ENCODE results near the gene FOXP1.

Gene FOXP1

DNA sequence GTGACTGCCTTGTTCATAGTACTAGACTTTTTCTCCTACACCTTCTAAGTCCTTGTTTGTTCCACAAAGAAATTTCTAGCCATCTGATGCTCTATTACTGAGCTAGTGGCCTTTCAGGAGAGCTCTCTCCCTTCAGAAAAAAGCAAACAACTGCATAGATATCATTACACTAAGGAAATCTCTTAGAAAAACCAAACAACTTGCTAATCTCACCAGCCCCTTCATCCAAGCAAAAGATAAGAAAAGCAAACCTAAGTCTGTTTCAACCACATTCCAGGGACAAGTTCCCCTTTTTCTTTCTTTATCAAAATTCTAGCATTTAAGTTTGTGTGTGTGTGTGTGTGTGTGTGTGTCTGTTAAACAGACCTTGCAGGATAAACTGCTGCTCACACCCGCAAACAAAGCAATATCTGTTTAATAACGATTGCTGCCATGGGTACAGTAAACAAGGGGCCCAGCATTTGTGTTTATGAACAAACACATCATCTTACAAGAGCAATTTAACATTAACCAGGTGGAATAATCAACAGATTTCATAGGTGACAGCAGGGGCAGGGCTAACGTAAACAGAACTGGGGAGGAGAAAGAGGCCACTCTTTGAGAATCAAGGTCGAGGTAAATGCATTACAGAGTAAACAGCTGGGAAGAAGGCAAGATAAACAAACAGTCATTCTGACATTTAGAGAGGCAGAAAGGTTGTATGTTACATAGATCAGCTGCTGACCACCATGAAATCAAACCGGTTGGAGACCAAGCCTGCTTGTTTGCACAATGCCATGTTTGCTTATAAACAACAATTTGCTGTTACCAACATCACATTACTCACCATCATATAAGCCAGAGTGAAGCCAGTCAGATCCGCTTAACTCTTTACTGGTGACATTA, 375.1 kb downstream of the FOXP1 start:
- no peak for DNase-seq (ENCODE audit: low read depth)

DNA sequence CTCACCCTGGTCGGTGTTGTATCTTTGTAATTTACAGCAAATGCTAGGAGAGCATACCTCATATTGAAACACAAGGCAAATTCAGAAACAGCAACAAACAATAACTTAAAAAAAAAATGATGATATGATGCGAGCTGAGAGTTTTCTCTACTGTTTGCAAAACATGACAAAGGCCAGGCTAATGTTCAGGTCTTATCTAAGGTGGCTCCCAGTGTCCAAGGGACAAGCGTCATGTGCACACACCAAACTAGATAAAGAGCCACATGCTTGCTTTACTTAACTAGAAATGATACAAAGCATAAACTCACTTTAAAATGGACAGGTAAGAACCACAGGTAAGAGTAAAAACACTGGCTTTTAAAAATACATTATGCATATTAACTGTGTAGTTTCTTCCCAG, 375.9 kb downstream of the FOXP1 start:
- DNase-seq (ENCODE audit: low read depth): no peak

DNA sequence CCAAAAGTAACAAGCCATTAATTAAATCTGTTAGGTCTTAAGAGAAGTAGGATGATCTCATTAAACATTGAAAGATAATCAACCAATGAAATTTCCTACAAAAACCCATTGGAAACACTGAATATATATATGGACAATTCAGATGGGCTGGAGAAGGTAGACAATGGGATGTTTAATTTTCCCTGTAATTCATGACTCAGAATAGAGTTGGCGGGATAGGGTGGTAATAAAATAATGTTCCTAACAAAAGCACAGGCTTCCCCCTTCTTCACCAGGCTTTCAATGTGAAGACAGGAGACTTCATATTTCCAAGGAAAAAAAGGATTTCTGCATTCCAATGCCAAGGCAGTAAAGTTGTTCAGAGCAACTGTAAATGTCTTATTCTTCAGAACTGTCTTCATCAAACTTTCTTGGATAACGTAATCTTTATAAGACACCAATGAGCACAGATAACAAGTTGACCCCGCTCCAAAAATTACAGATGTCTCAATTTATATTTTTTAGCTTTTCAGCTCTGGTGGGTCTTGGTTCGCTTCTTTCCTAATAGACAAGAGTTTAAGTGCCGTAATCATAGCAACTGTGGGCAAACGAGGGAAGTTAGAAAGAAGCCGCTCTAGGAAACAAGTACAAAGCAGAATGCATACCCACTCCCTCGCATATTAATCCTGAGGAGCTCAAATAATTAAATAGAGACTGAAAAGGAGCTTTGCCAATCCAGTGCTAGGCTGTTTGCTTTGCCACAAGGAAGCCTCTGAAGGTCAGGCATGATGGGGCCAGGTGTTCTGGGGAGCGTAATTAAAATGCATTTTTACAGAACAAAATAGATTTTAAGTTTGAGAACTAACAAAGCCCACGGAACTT, 377.0 kb downstream of the FOXP1 start:
- DNase-seq (ENCODE audit: low read depth): no peak

DNA sequence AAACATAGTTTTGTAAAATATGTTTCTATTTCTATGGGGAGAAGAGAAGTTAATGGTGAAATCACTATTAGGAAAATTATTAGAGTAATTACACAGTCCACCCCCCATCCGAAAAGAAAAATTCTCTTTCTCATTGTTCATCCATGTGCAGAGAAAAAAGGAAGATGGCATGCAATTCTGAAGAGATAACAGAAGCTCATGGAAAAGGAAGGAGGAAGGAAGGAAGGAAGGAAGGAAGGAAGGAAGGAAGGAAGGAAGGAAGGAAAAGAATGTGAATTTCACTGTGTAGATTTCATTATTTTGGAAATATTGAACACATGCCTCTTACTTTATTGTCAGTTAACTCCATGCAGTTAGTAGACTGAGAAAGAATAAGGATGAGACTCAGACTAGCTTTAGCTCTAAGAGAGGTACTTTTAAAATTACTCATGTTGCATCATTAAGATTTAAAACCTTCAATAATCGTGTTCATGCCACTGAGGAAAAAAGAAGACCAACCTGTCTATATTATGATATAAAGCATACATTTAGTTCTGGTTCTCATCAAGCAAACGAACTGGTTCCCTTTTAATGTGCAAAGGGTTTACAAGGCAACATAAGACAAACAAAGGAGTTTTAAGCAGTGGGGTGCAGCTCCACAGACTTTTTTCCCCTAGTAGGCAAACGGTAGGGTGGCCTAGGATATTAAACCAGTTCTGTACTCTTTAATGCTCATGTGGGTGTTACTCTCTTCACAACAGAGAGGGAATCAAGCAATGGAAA, 379.6 kb downstream of the FOXP1 start:
- DNase-seq (ENCODE audit: low read depth): no peak

GRCh38 chr3:71202848-71203533, 380.5 kb downstream of the FOXP1 start:
- DNase-seq (ENCODE audit: low read depth): no peak

- DNase-seq (ENCODE audit: low read depth): no peak
Measured at GRCh38 chr3:71201939-71202338, 381.6 kb downstream of the FOXP1 start.

DNA sequence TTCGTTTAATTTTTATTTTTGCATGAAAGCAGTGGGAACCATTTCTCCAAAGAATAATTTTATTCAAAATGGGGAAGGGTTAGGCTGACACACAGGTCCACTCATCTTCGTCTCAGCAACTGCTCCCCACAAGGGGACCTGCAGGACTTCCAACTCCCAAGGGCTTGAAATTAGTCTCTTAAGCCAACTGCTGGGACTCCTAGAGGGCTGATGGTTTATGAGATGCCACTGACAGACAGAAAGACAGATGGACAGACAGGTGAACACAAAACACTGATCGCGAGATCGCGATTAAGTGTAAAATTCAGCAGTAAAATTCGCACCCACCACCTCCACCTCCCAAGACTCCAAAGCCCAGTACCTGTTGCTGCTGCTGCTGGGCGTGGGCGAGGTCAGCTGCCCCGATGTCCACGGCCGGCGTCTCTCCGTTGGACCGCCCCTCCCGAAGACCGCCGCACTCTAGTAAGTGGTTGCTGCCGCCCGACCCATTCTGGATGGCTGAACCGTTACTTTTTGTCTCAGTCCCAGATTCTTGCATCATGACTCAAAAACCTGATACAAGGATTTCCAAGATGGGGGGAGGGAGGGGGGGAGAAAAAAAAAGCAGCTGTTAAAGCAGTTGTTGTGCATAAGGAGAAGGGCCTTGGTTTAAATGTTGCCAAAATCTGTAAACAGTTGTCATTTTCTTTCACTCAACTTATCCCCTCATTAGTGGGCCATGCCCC, 385.5 kb downstream of the FOXP1 start:
- no peak for DNase-seq (ENCODE audit: low read depth)

- DNase-seq (ENCODE audit: low read depth): no peak
Measured at GRCh38 chr3:71195492-71195891, 388.0 kb downstream of the FOXP1 start.

DNA sequence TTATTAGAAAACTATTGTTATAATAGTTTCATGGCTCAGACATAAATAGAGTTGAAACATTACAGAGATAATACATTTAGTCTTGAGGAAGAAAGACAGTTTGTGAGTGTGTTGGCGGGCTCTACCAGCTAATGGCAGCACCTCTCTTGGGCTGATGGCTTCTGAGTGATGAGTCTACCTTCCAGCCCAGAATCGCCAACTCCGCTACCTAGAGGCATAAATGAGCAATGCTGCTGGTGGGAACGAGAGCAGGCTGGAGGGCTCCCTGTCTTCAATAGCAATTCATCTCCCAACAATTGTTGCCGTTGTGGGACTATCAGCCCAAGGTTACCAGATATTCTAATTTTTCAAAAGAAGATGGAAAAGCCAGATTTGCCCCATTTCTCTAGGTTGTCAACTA, 388.7 kb downstream of the FOXP1 start:
- no peak for DNase-seq (ENCODE audit: low read depth)

DNA sequence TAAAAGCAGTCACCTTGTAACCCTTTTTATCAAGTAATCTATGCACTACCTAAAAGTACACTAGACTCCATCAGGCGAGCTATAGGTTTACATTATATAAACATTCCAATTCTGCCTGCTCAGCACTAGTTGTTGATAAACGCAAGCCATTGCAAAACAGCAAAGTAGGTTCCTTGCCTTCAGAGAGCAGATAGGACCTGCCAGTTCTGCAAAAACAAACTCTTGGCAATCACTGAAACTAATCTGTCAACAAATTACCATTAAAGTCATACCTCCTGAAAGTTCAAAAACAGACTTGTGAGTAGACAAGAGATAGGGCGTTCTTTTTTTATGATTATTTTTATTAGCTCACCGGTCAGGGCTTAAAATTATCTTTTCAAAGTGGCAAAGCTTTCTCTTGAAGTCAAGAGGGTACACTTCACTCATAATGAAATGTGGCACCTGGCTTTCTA, 392.5 kb downstream of the FOXP1 start:
- DNase-seq (ENCODE audit: low read depth): no peak

DNA sequence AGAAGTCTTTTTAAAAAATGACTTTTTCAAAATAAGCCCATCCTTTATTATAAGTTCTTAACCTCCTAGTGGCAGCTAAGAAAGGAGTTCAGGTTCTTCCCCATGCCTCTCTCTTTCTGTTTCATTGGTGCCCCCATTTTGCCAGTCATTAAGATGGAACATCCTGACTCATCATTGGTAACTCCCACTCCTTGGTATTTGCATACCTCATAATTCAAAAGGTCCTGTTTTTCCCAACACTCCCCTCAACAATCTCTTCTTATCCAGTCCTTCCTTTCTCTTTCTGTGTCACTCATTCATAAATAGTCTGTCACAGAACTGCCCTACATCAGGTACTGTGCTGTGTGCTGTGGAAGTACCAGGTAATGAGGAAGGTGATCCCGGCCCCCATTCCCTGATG, 394.0 kb downstream of the FOXP1 start:
- no peak for DNase-seq (ENCODE audit: low read depth)

- DNase-seq (ENCODE audit: low read depth): no peak
Measured at GRCh38 chr3:71187715-71188114, 395.8 kb downstream of the FOXP1 start.

- no peak for DNase-seq (ENCODE audit: low read depth)
Measured at GRCh38 chr3:71186801-71187200, 396.7 kb downstream of the FOXP1 start.

- DNase-seq (ENCODE audit: low read depth): no peak
Measured at GRCh38 chr3:71185733-71186455, 397.6 kb downstream of the FOXP1 start.

DNA sequence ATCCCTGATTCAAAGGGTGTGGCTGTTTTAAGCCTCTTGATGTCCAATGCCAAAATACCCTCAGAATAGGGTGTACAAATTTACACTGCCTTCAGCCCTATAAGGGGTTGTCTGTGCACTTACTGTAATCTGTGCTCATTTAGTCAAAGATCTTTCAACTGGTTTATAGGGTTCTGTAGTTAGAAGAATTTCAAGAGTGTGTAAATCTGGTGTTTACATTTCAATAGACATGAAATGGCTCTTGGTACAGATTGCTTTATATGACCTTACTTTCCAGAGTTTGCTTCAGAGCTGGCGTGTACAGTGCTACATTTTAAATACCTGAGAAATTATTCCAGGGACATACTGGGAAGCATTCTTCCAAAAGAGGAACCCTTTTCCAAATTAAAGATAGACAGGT, 399.3 kb downstream of the FOXP1 start:
- DNase-seq (ENCODE audit: low read depth): no peak

DNA sequence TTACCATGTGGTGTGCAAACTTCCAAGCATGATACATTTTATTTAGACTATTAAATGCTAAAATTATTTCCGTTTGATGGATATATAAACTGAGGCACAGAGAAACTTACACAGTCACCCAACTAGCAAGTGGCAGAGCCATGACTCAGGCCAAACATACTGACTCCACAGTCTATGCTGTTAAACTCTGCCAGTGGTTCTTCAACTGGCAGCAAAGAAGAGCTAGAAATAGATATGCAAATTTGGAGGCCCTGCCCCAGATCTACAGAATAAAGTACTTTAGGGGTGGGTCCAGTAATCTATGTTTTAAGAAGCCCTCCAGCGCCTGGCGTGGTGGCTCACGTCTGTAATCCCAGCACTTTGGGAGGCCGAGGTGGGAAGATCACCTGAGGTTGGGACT, 400.0 kb downstream of the FOXP1 start:
- DNase-seq (ENCODE audit: low read depth): no peak

GRCh38 chr3:71180524-71180923, 403.0 kb downstream of the FOXP1 start:
- no peak for DNase-seq (ENCODE audit: low read depth)

DNA sequence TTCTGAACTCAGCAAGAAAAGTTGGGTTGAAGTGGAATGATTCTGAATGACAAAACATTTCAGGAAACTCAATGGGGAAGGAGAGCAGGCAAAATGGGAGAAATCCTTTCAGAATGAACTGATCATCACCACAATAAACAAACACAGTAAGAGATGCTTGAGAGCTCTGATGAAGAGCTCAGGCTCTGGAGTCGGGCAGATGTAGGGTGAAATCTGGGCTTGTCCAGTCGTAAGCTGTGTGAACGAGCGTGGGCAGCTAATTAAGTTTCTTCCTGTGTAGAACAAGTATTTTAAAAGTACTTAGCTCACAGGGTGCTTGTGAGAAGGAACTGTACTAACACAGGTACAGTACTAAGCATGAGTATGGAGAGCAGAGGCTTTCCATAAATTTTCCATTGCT, 406.2 kb downstream of the FOXP1 start:
- DNase-seq (ENCODE audit: low read depth): no peak

DNA sequence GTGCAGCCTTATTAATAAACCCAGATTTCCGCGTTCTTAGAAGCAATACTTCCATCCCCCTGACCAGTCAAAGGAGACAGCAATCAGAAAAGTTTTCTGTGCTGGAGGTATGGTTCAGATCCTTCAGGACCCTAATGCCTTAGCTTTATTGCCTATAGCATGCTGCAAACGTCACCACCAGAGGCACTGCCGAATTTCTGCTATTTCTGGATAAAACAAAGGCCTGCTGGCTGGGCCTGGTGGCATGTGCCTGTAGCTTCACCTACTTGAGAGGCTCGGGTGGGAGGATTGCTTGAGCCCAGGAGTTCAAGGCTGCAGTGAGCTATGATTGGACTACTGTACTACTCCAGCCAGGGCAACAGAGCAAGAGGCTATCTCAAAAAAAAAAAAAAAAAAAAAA, 407.2 kb downstream of the FOXP1 start:
- no peak for DNase-seq (ENCODE audit: low read depth)

DNA sequence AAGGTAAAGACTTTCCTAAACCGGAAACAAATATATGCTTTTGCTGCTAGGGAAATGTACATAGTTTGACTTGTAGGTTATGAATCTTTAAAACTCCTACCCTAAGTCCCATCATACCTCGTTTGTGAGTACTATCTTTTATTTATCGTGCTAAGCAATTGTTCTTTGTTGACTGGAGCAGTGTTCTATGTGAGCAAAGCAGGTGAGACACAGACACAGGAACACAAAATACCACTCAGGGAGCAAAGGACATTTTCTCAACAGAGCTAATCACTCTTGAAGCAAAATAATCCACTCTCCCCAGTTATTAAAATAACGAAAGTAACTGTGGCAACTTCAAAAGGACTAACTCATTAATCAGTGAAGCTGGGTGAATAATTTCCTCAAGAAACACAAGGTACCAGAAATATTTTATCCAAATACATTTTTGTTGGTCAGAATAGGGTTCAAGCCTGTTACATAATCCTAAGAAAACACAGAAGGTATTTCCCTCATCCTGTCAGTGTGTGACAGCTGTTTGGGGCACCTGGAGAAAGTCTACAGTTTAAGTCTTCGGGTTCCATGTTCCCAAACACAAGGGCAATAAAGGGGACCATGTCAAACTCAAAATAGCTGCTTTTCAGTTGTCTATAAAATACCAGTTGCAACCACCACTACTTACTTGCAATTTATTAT, 407.7 kb downstream of the FOXP1 start:
- DNase-seq (ENCODE audit: low read depth): no peak
